SK-MEL-5 (cell line): ENCODE data around the gene SLC37A2. TPM values are rescaled to one million over a fixed set of nuclear protein-coding genes. Genes with fewer than 3 reads are reported as not detected.

Source experiments
- DNase-seq: peaks from one replicate; pipeline ENCODE4 v3.0.0-alpha.2; 2016; ENCODE audit warnings: low read depth, low spot score
- in situ Hi-C: cut with HindIII; loops from 2 replicates; pipeline ENCODE4 v1.10.0; 2016; ENCODE audit warnings: low sequenced_read_pairs, high pct_unique_total_duplicates, low pct_unique_long_range_greater_than_20kb
- total RNA-seq: library from RNA; depleted of rRNA; stranded (reverse); fragments of >200 nt; shearing (Covaris generic); gene quantifications from 2 replicates; pipeline ENCODE4 v1.2.3, GENCODE V29; 2014

Gene SLC37A2
- total RNA-seq, 1 experiment from 2014 or later: 184 TPM

GRCh38 chr11:125091247-125091876 is 28.3 kb downstream of the SLC37A2 start:
- in situ Hi-C loops: no loop called here
- peak; percentile 61 for DNase-seq

GRCh38 chr11:125091877-125092664 is 29.0 kb downstream of the SLC37A2 start:
- in situ Hi-C loops: no loop called here
- DNase-seq: no peak

GRCh38 chr11:125092669-125093068 is 29.6 kb downstream of the SLC37A2 start:
- in situ Hi-C loops: no loop called here
- DNase-seq: no peak

- DNase-seq: no peak
- in situ Hi-C loops: no loop called here
Observed at GRCh38 chr11:125093502-125093901, 30.4 kb downstream of the SLC37A2 start.

- DNase-seq: no peak
- in situ Hi-C loops: no loop called here
Observed at GRCh38 chr11:125094731-125095130, 31.6 kb downstream of the SLC37A2 start.

GRCh38 chr11:125100136-125100535 is 37.0 kb downstream of the SLC37A2 start:
- DNase-seq: no peak
- in situ Hi-C loops: no loop called here

- in situ Hi-C loops: no loop called here
- no peak for DNase-seq
Observed at GRCh38 chr11:125101596-125101995, 38.5 kb downstream of the SLC37A2 start.

GRCh38 chr11:125102025-125102424 is 38.9 kb downstream of the SLC37A2 start:
- in situ Hi-C loops: no loop called here
- DNase-seq: no peak

GRCh38 chr11:125102510-125102909 is 39.4 kb downstream of the SLC37A2 start:
- no peak for DNase-seq
- in situ Hi-C loops: no loop called here

GRCh38 chr11:125105926-125106325 is 42.8 kb downstream of the SLC37A2 start:
- in situ Hi-C loops: no loop called here
- DNase-seq: no peak

GRCh38 chr11:125108469-125108868 is 45.4 kb downstream of the SLC37A2 start:
- in situ Hi-C loops: no loop called here
- DNase-seq: no peak

- no peak for DNase-seq
Observed at GRCh38 chr11:125110506-125110905, 47.4 kb downstream of the SLC37A2 start.

GRCh38 chr11:125111001-125111342 is 47.9 kb downstream of the SLC37A2 start:
- in situ Hi-C loops: no loop called here
- no peak for DNase-seq

More at GRCh38 chr11:125110506-125110905, 47.4 kb downstream of the SLC37A2 start:
- in situ Hi-C loops: no loop called here

- DNase-seq: peak; percentile 98
- in situ Hi-C loops: no loop called here
Observed at GRCh38 chr11:125111343-125112207, 48.5 kb downstream of the SLC37A2 start, which contains the start of gene TMEM218. Gene TMEM218 (minus strand): TSS chr11:125111626. CDS start chr11:125102241, 9,385 bp downstream.

- DNase-seq: no peak
- in situ Hi-C loops: no loop called here
Observed at GRCh38 chr11:125112208-125112604, 49.1 kb downstream of the SLC37A2 start.

- in situ Hi-C loops: no loop called here
- peak; percentile 51 for DNase-seq
Observed at GRCh38 chr11:125114518-125114917, 51.4 kb downstream of the SLC37A2 start.

- no peak for DNase-seq
- in situ Hi-C loops: no loop called here
Observed at GRCh38 chr11:125117429-125117828, 54.3 kb downstream of the SLC37A2 start.
